ENCODE data around the gene AMMECR1.

Gene AMMECR1

GRCh38 chrX:110311437-110312230 lies 6.3 kb downstream of the AMMECR1 start:
- DNase-seq (ENCODE audit: low read depth) = no peak

DNA sequence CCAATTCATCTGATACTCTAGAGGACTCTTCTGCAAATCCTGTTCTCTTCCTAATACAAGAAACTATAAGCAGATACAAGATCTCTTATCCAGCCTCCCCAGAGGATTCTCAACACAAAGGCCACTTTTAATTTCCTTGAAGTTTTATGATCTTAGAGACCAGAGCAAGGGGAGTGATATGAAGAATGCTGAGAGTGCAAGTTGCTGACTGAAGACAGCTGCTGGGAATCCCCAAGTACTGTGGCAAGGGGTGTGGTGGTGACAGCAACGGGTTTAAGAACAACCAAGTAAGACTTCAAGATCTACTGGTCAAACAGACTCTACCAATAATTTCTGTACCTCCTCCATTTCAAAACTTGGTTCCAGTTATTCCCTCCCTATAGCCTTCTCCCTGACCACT lies 7.0 kb downstream of the AMMECR1 start:
- no peak for DNase-seq (ENCODE audit: low read depth)

DNA sequence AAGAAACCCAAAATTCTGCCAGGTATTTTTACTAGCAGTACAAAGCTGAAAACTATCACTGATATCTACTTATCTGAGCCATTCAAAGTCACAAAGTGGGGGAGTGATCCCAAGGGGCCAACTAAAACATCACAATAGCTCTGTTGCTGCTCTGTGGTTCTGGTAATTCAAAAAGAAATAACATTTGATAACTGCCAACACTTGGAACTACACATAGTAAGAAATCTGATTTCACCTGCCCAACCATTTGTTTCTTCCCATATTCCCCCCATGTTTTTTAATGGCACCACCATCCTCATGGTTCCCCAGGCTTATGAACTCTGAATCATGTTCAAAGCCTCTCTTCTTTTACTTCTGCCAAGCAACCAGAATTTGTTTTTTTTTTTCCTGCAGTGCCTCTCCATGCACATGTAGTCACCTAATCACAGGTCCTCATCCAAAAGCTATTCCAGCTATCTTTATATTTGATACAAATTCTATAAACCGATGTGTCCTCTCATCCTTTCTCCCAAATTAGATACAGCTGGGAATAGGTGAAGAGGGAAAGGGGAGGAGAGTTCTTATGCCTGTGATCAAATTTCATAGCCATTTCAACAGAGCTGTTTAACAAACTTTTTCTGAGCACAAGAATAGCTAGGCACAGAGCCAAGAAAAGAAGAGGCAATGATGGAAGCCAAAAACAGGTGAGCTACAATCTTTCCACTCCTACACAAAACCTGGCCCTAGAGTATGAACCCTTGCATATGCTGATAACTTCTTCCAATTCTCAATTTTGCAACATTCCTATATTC lies 7.7 kb downstream of the AMMECR1 start:
- DNase-seq (ENCODE audit: low read depth) = no peak

DNA sequence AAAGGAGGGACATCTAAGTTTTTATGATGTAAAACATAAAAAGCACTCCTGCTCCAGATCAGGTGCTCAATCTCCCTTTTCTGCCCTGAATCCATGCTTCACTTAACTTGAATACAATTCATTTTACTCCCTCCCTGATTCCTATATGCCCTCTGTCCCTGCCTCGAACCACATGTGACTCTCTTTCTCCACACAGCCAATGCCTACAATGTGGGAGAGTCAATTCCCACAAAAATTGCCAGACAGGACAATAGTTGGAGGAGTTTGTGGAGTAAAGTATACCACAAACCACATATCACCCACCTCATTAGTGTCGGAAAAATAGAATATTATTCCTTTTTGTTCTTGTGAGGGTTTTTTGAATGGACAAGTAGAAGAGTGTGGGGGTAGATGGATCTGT lies 9.7 kb downstream of the AMMECR1 start:
- no peak for DNase-seq (ENCODE audit: low read depth)

DNA sequence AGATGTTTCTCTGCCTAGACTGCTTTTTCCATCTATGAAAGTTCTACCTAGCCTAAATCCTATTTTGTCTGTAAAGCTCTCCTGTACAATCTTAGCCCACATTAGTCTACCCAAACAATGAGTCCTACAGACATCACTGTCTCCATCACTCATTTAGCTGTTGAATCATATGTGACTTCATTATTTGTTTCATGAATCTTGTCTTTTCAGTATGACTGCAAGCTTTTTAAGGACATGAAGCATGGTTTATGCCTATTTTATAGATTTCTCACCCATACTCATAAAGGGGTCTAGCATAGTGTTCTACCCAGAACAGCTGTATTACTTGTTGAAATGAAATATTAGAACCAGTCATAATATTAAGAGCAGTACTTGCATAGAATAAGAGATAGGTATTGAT lies 13.0 kb downstream of the AMMECR1 start:
- no peak for DNase-seq (ENCODE audit: low read depth)

- DNase-seq (ENCODE audit: low read depth) = no peak
Measured at GRCh38 chrX:110304371-110304770, 13.5 kb downstream of the AMMECR1 start.

DNA sequence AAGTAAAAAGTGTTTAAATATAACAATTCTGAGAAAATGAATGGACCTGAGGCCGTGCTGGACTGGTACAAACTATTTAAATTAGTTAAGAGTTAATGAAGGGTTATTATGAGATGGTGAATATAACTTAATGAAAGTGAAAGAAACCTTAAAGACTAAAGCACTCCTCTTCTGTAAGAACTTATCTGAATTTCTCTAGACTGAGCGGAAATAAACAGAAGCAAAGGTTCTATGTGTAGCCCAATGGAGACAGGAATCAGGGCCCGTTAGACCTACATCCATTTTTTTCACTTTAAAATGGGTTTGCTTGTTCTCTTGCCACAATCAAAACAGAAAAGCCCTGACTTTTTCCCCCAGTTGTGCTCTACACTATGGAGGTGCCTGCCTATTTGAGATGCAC lies 14.9 kb downstream of the AMMECR1 start:
- no peak for DNase-seq (ENCODE audit: low read depth)

GRCh38 chrX:110301194-110301593 lies 16.7 kb downstream of the AMMECR1 start:
- no peak for DNase-seq (ENCODE audit: low read depth)

DNA sequence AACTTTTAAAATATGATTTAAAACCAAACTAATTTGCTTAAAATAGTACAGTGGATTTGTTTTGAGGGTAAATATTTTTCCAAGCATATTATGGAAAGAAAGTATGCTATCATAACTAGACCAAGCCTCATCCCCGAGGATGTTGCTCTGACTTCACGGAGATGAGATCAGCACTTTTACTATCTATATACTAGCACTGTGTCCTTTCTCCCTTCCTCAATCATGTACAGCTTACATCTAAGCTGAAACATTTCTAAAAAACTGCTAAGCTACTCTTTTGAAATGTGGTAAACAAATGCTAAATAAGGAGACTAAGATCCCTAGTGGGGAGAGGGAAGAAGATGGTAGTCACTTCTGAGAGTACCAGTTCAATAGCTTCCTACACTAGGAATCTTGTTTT lies 23.8 kb downstream of the AMMECR1 start:
- DNase-seq (ENCODE audit: low read depth) = no peak

DNA sequence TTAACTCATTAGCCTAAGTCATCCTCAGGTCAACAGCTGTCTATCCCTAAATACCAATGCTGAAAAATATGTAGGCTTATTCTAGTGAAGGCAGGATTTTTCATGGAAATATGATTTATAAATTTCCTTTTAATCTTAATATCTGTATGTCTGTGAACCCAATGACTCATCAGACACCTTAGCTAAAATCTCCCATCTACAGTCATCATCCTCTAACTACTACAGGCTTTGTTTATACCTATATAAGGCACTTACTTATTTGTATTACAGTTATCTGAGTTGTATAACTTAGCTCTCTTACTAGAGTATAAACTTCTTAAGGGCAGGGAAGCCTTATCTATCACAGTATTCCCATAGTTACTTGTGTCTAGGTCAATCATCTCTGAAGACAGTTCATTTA lies 24.2 kb downstream of the AMMECR1 start:
- no peak for DNase-seq (ENCODE audit: low read depth)

DNA sequence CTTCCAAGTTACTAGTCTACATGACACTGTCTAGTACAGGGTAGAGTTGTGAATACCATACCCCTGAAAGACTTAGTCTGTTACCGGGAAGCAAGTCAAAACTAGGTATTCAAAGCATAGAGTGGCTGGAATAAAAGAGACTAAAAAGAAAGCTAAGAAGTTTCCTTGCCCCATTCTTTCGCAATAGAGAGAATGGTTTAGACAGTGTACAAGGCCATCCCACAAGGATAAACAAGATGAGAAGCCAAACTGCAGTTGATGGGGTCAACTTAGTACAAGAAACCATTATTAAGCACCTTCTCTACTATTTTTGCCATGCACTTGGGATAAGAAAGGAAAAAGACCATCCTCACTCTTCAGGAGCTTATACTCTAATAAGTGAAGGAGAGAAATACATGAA lies 30.3 kb downstream of the AMMECR1 start:
- DNase-seq (ENCODE audit: low read depth) = no peak

DNA sequence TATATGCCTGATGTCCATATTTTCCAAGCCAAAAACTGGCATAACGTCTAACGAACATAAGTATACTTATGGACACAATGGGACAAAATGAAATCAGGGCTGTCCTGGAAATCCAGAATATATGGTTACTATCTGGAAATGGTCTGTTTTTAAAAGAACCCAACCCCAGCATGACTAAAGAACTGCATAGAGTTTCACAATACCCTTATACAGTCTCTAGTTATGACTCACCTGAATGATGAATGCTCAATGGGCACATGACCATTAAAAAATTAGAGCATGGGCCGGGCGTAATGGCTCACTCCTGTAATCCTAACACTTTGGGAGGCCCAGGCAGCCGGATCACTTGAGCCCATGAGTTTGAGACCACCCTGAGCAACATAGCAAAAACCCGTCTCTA lies 31.8 kb downstream of the AMMECR1 start:
- no peak for DNase-seq (ENCODE audit: low read depth)

- DNase-seq (ENCODE audit: low read depth) = no peak
Measured at GRCh38 chrX:110284159-110284558, 33.7 kb downstream of the AMMECR1 start.

GRCh38 chrX:110282922-110283321 lies 35.0 kb downstream of the AMMECR1 start:
- DNase-seq (ENCODE audit: low read depth) = no peak

DNA sequence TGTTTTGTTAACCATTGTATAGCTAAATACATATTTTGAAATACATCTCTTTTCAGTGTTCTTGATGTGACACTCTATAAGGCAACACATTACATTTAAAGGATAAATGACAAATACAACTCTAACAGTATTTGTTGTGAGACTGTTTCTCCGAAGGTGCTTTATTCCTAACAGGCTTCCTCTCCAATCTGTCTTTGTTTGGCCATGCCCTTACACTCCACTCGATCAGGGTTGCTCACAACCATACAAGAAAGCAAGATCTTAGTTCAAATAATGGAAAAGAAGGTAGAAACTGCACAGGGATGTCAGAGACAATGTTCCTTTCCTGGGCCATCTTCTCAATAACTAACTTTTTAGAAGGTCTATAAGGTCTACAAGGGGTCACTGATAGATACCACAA lies 36.5 kb downstream of the AMMECR1 start:
- DNase-seq (ENCODE audit: low read depth) = no peak

DNA sequence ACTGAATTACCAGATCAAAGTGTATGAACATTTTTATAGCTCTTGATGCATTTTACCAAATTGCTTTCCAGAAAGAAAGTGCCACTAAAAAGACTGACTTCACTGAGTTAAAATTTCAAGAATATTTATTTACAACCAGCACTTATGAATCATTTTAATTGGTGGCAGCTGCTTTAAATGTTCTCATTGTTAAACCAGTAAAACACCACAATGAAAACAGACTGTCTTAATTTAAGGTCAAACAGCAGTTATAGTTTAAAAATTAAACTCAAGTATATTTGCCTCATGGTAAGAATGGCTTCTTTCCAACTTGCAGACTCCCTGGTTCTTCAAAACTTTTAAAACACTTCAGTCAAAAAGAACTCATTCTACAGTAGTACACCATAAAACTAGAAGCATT lies 36.9 kb downstream of the AMMECR1 start:
- no peak for DNase-seq (ENCODE audit: low read depth)

DNA sequence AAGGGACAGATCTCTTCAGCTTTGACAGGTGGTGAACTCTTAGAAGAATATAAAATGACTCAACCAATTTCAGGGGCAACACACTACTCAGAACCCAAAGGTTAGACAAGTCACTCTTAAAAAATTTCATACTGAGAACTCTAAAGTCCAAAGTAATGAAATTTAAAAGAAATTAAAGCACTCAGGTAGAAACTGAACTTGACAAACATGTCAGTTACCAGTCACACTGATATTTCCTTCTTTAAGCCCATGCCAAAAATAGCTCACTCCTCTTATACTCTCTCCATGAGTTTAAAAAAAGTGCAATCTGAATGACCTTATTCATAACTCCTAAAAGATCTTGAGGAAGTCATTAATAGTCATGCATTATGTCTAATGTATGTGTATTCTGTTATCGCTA lies 40.3 kb downstream of the AMMECR1 start:
- DNase-seq (ENCODE audit: low read depth) = no peak

DNA sequence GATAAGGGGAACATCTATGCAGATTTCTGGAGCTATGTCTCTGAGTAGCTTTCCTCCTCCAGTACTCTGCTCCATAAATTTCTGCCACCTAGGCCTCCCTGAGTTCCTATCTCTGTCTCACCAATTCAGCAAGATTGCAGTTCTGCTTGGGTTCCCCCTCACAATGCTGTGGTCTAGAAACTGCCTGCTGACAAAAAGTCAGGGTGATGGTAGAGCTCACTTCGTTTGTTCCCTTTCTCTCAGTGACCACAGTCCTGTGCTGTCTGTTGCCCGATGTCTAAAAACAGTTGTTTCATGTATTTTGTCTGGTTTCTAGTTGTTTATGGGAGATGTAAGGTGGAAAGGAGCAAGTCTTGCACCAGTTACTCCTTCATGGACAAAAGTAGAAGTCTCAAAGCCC lies 41.1 kb downstream of the AMMECR1 start:
- DNase-seq (ENCODE audit: low read depth) = no peak

- no peak for DNase-seq (ENCODE audit: low read depth)
Measured at GRCh38 chrX:110268886-110269285, 49.0 kb downstream of the AMMECR1 start.

DNA sequence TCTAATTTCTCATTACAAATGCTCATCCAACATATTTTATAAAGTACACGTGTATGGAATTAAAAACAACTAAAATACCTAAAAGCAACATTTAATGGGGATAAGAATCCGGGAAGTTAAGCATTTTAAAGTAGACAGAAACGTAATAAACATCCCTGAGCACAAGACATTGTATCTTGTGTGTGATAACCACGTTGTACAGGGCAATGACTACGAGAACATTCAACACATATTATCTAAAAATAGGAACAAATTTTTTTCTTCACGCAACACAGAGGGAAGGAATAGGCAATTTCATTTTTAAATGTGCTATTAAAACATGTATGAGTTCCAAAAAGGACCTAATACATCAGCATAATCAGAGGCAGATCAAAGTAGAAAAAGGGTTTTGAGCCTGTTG lies 49.5 kb downstream of the AMMECR1 start:
- no peak for DNase-seq (ENCODE audit: low read depth)

- no peak for DNase-seq (ENCODE audit: low read depth)
Measured at GRCh38 chrX:110267874-110268273, 50.0 kb downstream of the AMMECR1 start.

GRCh38 chrX:110265661-110266060 lies 52.2 kb downstream of the AMMECR1 start:
- DNase-seq (ENCODE audit: low read depth) = no peak

DNA sequence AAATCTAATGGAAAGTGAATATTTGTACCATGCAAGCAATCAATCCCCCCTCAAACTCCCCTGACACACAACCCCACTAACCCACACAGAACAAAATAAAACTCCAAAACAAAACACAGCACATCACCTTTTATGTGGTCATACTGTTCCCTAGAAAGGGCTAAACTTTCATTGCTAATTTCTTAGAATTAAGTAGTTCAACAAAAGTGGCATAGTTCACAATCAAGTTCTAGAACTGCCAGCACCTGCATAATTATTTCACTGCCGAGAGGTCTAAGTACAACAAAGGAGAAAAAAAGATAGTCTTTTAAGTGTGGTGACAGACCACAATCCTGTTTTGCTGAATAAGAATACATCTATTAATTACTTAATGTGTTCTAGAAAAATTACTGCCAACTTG lies 58.8 kb downstream of the AMMECR1 start:
- DNase-seq (ENCODE audit: low read depth) = no peak

GRCh38 chrX:110258552-110258951 lies 59.3 kb downstream of the AMMECR1 start:
- DNase-seq (ENCODE audit: low read depth) = no peak

Data from stimulated activated CD8-positive, alpha-beta memory T cell treated with anti-CD3 and anti-CD28 coated beads, Interleukin-4, amount 100 ng/mL, for 24 hours (primary cell).